Kidney (tissue), 14 donors: Measurements from ENCODE around the gene MORN4. TPM values are rescaled to one million over a fixed set of nuclear protein-coding genes. Genes with fewer than 3 reads are reported as not detected.
"Not testable (repeated sequence)": the region's sequence is repeated elsewhere in the genome, so short reads cannot be mapped to it uniquely, and the experiment has no call there.

Experiments used
- DNase-seq, 5 donors: peaks; one replicate each; pipeline ENCODE4 v3.0.0-alpha.2; 2013 to 2020
- FAIRE-seq: peaks from 2 replicates; lab custom pipeline; 2012; peaks lifted over from hg19 to GRCh38; lab: Jason Lieb, UNC
- H3K27ac ChIP-seq, 2 donors: one replicate each; pipeline ENCODE4 v1.7.0; 2013; ENCODE audit warnings: low read depth in 2 of 2, low read length in 2 of 2, inconsistent platforms in 1 of 2
- H3K27me3 ChIP-seq: one replicate; pipeline ENCODE4 v1.7.1; 2013; ENCODE audit warnings: low read length, inconsistent platforms; ENCODE audit not compliant: control insufficient read depth, insufficient read depth
- H3K36me3 ChIP-seq, 3 donors: one replicate each; pipeline versions ENCODE4 v1.7.0 to v1.7.1; 2013; ENCODE audit warnings: low read length in 3 of 3, control low read depth in 1 of 3, inconsistent platforms in 1 of 3; ENCODE audit not compliant: insufficient read depth in 3 of 3, control insufficient read depth in 2 of 3
- H3K4me1 ChIP-seq, 3 donors: one replicate each; pipeline versions ENCODE4 v1.7.0 to v1.7.1; 2013; ENCODE audit warnings: low read length in 3 of 3, inconsistent platforms in 1 of 3, low read depth in 1 of 3; ENCODE audit not compliant: control insufficient read depth in 2 of 3, insufficient read depth in 2 of 3
- H3K4me3 ChIP-seq, 3 donors: one replicate each; pipeline versions ENCODE4 v1.7.0 to v1.8.1; 2013; ENCODE audit warnings: low read length in 3 of 3, control low read depth in 1 of 3, inconsistent platforms in 1 of 3
- H3K9ac ChIP-seq, 3 donors: one replicate each; pipeline versions ENCODE4 v1.7.0 to v1.7.1; 2013; ENCODE audit warnings: low read length in 3 of 3, control low read depth in 1 of 3, inconsistent platforms in 1 of 3
- H3K9me3 ChIP-seq, 3 donors: one replicate each; pipeline versions ENCODE4 v1.7.0 to v1.7.1; 2013; ENCODE audit warnings: low read length in 3 of 3, control low read depth in 1 of 3, inconsistent platforms in 1 of 3; ENCODE audit not compliant: control insufficient read depth in 2 of 3, insufficient read depth in 1 of 3
- intact Hi-C: fragments of 100-400 bp; cut with DNase I; formaldehyde crosslinking; loops from one replicate; pipeline ENCODE4 v1.11.1; 2022
- polyA plus RNA-seq: library from polyadenylated mRNA; stranded (reverse); fragments of 350-450 nt; fragmentation: Illumina TruSeq; extraction: RNeasy Lipid Tissue Mini Kit (QIAGEN cat#74804); gene quantifications from one replicate; pipeline ENCODE4 v1.2.3, GENCODE V29; 2014; ENCODE audit warnings: low read depth, low replicate concordance; ENCODE audit not compliant: insufficient read depth
- total RNA-seq: library from RNA; stranded (reverse); fragmentation: NEBNext Ultra II Directional; extraction: Animal tissue kit (Norgen Biotek cat#: 25700); gene quantifications from one replicate; pipeline ENCODE4 v1.2.1, GENCODE V29; 2021
- TF ChIP-seq, protein P1 (sequence below): IDR thresholded peaks from 3 replicates; pipeline ENCODE4 v1.5.1; 2012; ENCODE audit warnings: mild to moderate bottlenecking, moderate library complexity, borderline replicate concordance; ENCODE audit not compliant: insufficient read depth; ENCODE audit errors: extremely low read depth
- donor health status: control.
- donor health status: control.
- donor health status: control.
- donor health status: control.
- donor health status: control.
- donor health status: DM: yes; HTN: yes; CAD: no.
- donor health status: Normal renal cell carcinoma (clear cell type).

MORN4 gene
- total and polyA plus RNA-seq, 2 donors from 2014 or later, result 9.1 to 21.2 TPM

- Histone ChIP-seq H3K9me3 (no peaks in the 10 kb centered on the region), H3K27ac (peak within 1 kb of the TSS; percentile 55 to 74), H3K4me3 (peak within 1 kb of the TSS; percentile 71 to 83 (median 81)), H3K9ac (peak within 1 kb of the TSS; percentile 61 to 90 (median 86)), H3K4me1 (peaks cover 0 to 6% (median 2%) of the 10 kb centered on the region in 3 donors), H3K36me3 (peaks cover 0 to 7% (median 5%) of the 10 kb centered on the region in 3 donors), H3K27me3 (no peaks in the 10 kb centered on the region)
- FAIRE-seq (peak; percentile 95), DNase-seq (peak; percentile 99 to 100 (median 99))
- intact Hi-C loops, result no loop called here
- TF ChIP-seq, protein P1, sequence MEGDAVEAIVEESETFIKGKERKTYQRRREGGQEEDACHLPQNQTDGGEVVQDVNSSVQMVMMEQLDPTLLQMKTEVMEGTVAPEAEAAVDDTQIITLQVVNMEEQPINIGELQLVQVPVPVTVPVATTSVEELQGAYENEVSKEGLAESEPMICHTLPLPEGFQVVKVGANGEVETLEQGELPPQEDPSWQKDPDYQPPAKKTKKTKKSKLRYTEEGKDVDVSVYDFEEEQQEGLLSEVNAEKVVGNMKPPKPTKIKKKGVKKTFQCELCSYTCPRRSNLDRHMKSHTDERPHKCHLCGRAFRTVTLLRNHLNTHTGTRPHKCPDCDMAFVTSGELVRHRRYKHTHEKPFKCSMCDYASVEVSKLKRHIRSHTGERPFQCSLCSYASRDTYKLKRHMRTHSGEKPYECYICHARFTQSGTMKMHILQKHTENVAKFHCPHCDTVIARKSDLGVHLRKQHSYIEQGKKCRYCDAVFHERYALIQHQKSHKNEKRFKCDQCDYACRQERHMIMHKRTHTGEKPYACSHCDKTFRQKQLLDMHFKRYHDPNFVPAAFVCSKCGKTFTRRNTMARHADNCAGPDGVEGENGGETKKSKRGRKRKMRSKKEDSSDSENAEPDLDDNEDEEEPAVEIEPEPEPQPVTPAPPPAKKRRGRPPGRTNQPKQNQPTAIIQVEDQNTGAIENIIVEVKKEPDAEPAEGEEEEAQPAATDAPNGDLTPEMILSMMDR, result no peak
Observed at GRCh38 chr10:97640174-97640867, 7.0 kb upstream of the MORN4 start, which contains the start of gene PI4K2A. PI4K2A (plus strand) TSS chr10:97640671; CDS start chr10:97640743, 72 bp downstream.

- FAIRE-seq, H3K4me1 ChIP-seq, H3K9me3 ChIP-seq, intact Hi-C loops, H3K36me3 ChIP-seq, H3K27me3 ChIP-seq, H3K4me3 ChIP-seq, DNase-seq, H3K9ac ChIP-seq, H3K27ac ChIP-seq: not testable (repeated sequence)
Observed at GRCh38 chr10:97639090-97639489, 5.8 kb upstream of the MORN4 start.

GRCh38 chr10:97635577-97635976, 2.3 kb upstream of the MORN4 start:
- H3K4me1 ChIP-seq, result peaks cover 0 to 7% (median 6%) of the 10 kb centered on the region in 3 donors
- no peaks in the 10 kb centered on the region for H3K27me3 ChIP-seq
- H3K4me3 ChIP-seq, result no peak overlapping the region
- H3K9ac ChIP-seq, result no peak overlapping the region
- DNase-seq, result no peak
- no peaks in the 10 kb centered on the region for H3K9me3 ChIP-seq
- TF ChIP-seq, protein P1, result no peak
- FAIRE-seq, result no peak
- H3K27ac ChIP-seq, result no peak overlapping the region
- intact Hi-C loops, result no loop called here
- H3K36me3 ChIP-seq, result no peaks in the 10 kb centered on the region

GRCh38 chr10:97633921-97634320, 621 bp upstream of the MORN4 start:
- Histone ChIP-seq H3K4me1 (peaks cover 0 to 7% (median 5%) of the 10 kb centered on the region in 3 donors), H3K27me3 (no peaks in the 10 kb centered on the region), H3K36me3 (no peaks in the 10 kb centered on the region), H3K4me3 (peak overlapping the region; percentile 72 to 94 (median 90)), H3K9me3 (no peaks in the 10 kb centered on the region), H3K27ac (peak overlapping the region; percentile 37 to 71), H3K9ac (peak overlapping the region in 2 of 3 donors; percentile 59 to 70)
- TF ChIP-seq, protein P1, result no peak
- FAIRE-seq (no peak), DNase-seq (peak in 1 of 5 donors; percentile 9)
- intact Hi-C loops, result no loop called here
